Measurements from ENCODE around the gene DLG5. TPM values are rescaled to one million over a fixed set of nuclear protein-coding genes. Genes with fewer than 3 reads are reported as not detected.

The DLG5 gene
- total RNA-seq, result 10 to 100 TPM; 12.0 to 13.6 TPM
- long read RNA-seq, partial matches to known transcripts, result 2 of 6 reads
- long read RNA-seq, other reads (novel, unspliced or antisense), result 3 of 6 reads

DNA sequence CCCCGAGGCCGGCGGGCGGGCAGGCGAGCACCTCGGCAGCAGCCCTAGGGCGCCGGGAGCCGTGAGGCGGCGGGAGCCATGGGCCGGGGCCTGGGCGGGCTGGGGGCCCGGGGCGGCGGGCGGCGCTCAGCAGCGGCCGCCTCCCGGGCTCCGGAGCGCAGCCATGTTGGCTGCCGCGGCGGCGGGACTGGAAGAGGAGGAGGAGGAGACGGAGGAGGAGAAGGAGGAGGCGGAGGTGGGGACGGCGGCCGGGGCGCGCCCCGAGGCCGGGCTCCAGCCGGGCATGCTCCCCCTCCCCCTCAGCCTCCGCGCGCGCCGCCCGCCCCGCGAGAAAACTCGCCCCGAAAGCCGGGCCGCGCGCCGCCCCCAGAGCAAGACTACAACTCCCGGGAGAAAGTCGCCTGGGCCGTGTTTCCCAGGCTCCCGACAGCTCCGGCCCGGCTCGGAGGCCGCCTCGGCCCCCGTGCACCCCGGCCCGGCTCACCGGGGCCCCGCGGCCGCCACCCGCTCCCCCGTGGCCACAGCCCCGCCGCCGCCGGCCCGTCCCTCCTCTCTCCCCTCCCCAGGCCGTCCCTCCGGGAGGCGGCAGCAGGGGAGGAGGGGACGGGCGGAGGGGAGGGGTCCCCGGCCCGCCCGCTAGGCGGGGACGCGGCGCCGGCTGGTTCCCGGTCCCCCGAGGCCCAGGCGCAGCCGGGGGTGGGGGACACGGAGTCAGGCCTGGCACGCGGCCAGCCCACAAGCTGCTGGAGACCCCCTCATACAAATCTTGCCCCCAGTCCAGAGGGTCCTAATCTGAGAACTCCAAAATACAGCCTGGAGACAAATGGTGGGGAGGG lies at the start of gene DLG5:
Gene DLG5 (minus strand): TSS at position 190 of the 836 bp plus-strand sequence. CDS start 235 bp downstream, outside the sequence.
- DNase-seq (peak; percentile 75), ATAC-seq (peak; percentile 88 to 93)
- intact Hi-C loops (cut with DNase I), result loop anchor here in 1 of 2 donors (5.0 kb wide), 1 partner anchor 79 kb away; no protein-coding TSS in a partner anchor

GRCh38 chr10:77975086-77975666 lies 48.6 kb upstream of the DLG5 start:
- intact Hi-C loops (cut with DNase I), result loop anchor here in 1 of 2 donors (10.0 kb wide), 1 partner anchor 130 kb away; no protein-coding TSS in a partner anchor
- ATAC-seq, result no peak
- no peak for DNase-seq

GRCh38 chr10:77974396-77975074 lies 48.0 kb upstream of the DLG5 start:
- ATAC-seq (no peak), DNase-seq (no peak)
- intact Hi-C loops (cut with DNase I), result loop anchor here (5.0 to 10.0 kb wide), 2 partner anchors 127 to 130 kb away; no protein-coding TSS in a partner anchor

DNA sequence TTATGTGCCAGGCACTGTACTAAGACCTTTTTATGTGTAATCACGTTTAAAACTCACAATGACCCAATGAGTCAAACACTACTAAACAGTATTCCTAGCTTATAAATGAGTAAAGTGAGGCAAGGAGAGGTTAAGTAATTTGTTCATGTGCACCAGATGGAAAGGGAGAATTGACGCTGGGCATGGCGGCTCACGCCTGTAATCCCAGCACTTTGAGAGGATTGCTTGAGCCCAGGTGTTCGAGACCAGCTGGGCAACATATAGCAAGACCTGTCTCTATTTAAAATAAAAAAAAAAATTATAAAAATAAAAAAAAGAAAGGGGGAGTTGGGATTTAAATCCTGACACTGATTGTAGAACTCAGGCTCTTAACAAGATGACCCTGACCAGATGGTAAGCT lies 46.7 kb upstream of the DLG5 start:
- ATAC-seq (no peak), DNase-seq (no peak)
- intact Hi-C loops (cut with DNase I), result loop anchor here (5.0 to 10.0 kb wide), 2 partner anchors 126 to 128 kb away; no protein-coding TSS in a partner anchor

DNA sequence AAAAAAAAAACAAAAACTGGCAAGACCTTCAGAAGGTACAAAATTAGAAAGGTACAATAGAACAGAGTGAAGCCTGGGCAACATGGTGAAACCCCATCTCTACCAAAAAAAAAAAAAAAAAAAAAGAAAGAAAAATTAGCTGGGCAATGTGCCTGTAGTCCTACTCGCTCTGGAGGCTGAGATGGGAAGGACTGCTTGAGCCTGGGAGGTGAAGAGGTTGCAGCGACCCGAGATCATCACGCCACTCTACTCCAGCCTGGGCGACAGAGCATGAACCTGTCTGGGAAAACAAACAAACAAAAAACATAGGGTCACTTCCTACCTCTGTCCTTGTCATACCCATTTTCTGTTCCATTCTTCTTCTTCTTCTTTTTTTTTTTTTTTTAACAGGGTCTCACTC lies 45.6 kb upstream of the DLG5 start:
- intact Hi-C loops (cut with DNase I), result loop anchor here (5.0 to 10.0 kb wide), 2 partner anchors 125 to 127 kb away; no protein-coding TSS in a partner anchor
- DNase-seq (no peak), ATAC-seq (no peak)

GRCh38 chr10:77971804-77972144 lies 45.2 kb upstream of the DLG5 start:
- intact Hi-C loops (cut with DNase I), result loop anchor here (5.0 to 10.0 kb wide), 2 partner anchors 124 to 127 kb away; no protein-coding TSS in a partner anchor
- DNase-seq (no peak), ATAC-seq (no peak)

DNA sequence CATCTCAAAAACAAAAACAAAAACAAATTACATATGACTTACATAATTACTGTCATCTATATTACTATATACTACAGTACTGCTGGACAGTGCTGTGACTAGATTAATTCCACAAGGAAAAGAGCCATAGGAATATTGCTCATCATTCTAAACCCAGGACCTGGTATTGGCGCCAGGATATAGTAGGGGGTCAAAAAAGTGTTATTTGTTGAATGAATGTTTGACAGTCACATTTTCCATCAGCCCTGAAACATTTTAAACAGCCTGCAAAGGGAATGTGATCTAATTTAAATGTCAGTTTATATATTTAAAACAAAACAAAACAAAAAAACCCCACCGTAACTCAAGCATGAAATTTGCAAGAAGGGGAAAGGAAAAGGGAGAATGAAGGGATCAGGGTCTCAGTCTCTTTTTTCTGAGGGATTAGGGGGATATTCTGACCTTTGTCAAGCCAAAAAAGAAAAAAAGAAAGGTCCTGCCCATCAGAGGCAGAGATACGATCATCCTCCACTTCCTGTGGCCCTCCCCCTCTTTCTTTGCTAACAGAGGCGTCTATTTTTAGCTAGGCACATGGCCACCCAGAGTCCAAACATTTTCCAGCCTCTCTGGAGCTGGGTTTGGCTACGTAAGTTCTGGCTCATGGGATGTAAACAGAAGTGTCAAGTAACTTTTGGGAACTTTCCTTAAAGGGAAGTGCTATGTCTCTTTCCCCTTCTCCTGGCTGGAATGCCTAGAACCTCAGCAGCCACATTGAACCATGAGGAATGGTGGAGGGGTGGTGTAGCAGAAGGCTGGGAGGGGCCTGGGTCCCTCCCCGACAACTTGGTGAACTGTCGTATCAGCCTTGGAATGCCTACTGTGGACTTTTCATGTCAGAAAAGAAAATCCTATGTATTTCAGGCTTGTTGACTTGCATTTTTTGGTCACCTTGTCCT lies 44.6 kb upstream of the DLG5 start:
- intact Hi-C loops (cut with DNase I), result loop anchor here (5.0 to 10.0 kb wide), 2 partner anchors 124 to 126 kb away; no protein-coding TSS in a partner anchor
- DNase-seq (peak; percentile 67), ATAC-seq (peak; percentile 89 to 94)

DNA sequence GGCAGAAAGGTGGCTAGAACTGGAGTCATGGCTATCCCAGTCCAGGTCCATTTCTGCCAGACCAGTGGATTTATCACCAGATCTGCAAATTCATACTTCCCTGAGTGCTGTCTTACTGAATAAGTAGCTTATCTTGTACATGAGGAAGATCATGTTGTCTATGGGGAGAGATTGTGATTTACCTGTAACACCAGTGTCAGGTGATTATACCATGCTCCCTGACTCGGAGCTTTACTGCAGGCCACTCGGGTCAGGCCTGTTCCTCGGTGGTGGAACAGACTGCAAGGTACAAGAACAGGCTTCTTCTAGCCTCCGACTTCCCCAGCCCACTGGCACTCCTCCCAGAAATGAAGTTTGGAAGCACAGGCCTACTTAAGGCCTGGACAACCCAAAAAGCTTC lies 42.6 kb upstream of the DLG5 start:
- ATAC-seq (no peak), DNase-seq (no peak)
- intact Hi-C loops (cut with DNase I), result no loop called here

DNA sequence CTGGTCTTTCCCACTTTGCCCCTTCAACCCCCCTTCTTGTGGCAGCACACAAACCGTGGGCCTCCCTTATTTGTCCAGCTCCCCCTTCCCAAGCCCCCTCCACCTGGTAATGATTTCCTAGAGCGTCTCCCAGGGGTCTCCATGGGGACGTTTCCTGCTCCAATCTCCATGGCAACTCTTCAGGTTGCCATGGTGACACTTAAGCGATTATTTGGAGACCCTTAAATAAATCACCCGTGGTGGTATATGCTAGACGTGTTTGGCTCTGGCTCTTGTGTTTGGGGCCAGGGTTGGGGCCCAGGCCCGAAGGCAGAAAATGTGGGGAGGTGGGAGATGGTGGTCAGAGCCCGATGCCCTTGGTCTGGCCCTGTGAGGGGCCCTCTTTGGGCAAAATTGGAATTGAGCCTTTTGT lies 41.1 kb upstream of the DLG5 start:
- DNase-seq, result no peak
- intact Hi-C loops (cut with DNase I), result no loop called here
- no peak for ATAC-seq

DNA sequence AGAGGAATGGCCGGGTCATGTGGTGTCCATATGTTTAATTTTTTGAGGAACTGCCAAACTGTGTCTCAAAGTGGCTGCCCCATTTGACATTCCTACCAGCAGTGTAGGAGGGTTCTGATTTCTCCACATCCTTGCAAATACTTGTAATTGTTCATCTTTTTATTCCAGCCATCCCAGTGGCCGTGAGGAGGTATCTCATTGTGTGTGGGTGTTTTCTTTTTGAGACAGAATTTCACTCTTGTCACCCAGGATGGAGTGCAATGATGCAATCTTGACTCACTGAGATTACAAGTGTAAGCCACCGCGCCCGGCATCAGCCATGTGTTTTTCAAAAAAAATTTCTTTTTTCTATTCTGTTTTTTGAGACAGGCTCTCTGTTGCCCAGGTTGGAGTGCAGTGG lies 38.7 kb upstream of the DLG5 start:
- ATAC-seq (no peak), DNase-seq (no peak)
- intact Hi-C loops (cut with DNase I), result no loop called here

DNA sequence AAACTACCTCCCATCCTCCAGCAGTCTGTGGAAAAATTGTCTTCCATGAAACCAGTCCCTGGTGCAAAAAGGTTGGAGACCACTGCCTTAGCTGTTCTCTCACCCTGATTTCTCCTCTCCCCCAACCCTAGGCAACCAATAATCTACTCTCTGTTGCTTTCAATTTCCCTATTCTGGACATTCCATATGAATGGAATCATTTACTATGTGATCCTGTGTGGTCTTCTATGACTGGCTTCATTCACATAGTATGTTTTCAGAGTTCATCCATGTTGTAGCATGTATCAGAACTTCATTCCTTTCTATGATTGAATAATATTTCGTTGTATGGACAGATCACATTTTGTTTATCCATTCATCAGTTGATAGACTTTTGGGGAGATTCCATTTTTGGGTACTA lies 38.3 kb upstream of the DLG5 start:
- ATAC-seq, result no peak
- DNase-seq, result no peak
- intact Hi-C loops (cut with DNase I), result no loop called here

GRCh38 chr10:77963901-77964300 lies 37.3 kb upstream of the DLG5 start:
- intact Hi-C loops (cut with DNase I), result no loop called here
- no peak for DNase-seq
- ATAC-seq, result no peak

GRCh38 chr10:77962350-77963146 lies 36.0 kb upstream of the DLG5 start:
- ATAC-seq, result no peak
- no peak for DNase-seq
- intact Hi-C loops (cut with DNase I), result no loop called here

GRCh38 chr10:77961668-77962067 lies 35.1 kb upstream of the DLG5 start:
- intact Hi-C loops (cut with DNase I), result no loop called here
- no peak for DNase-seq
- no peak for ATAC-seq

DNA sequence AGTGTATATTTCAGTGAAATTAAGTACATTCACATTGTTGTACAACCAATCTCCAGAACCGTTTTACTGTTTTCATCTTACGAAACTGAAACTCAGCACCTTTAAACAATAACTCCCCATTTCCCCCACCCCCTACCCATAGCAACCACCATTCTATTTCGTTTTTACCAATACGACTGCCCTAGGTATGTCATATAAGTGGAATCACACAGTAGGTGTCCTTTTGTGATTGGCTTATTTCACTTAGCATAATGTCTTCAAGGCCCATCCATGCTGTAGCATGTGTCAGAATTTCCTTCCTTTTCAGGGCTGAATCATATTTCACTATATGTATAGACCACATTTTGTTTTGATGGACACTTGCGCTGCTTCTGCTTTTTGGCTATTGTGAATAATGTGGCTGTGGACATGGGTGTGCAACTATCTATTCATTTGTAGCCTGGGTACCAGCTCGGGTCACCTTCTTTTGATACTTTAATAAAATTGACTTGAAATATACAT lies 34.3 kb upstream of the DLG5 start:
- DNase-seq (no peak), ATAC-seq (no peak)
- intact Hi-C loops (cut with DNase I), result no loop called here

GRCh38 chr10:77959887-77960455 lies 33.4 kb upstream of the DLG5 start:
- ATAC-seq, result no peak
- intact Hi-C loops (cut with DNase I), result no loop called here
- DNase-seq, result no peak

GRCh38 chr10:77959384-77959783 lies 32.8 kb upstream of the DLG5 start:
- DNase-seq (no peak), ATAC-seq (no peak)
- intact Hi-C loops (cut with DNase I), result no loop called here

All from left cardiac atrium (tissue), 4 donors.